WERI-Rb-1 (cell line): Measurements from ENCODE around the gene APLF.
"Not testable (repeated sequence)": the region's sequence is repeated elsewhere in the genome, so short reads cannot be mapped to it uniquely, and the experiment has no call there.

ENCODE experiments used
- DNase-seq: peaks from one replicate; pipeline ENCODE4 v3.0.0-alpha.2; 2020
- H3K27ac ChIP-seq: fragments of 250-450 bp; sonication (Bioruptor Pico); 2 replicates; pipeline ENCODE4 v1.5.1; 2020; ENCODE audit warnings: mild to moderate bottlenecking, moderate library complexity
- H3K27me3 ChIP-seq: fragments of 250-450 bp; sonication (Bioruptor Pico); 2 replicates; pipeline ENCODE4 v1.5.1; 2021; ENCODE audit warnings: mild to moderate bottlenecking, low read depth, moderate library complexity; ENCODE audit not compliant: insufficient read depth, severe bottlenecking
- H3K36me3 ChIP-seq: fragments of 250-450 bp; sonication (Bioruptor Pico); 2 replicates; pipeline ENCODE4 v1.5.1; 2020; ENCODE audit warnings: mild to moderate bottlenecking, moderate library complexity
- H3K4me3 ChIP-seq: 2 replicates; pipeline ENCODE4 v1.5.1; 2011; ENCODE audit warnings: low read depth, mild to moderate bottlenecking, control low read depth, low read length
- H3K9me3 ChIP-seq: fragments of 250-450 bp; sonication (Bioruptor Pico); 2 replicates; pipeline ENCODE4 v1.5.1; 2021; ENCODE audit warnings: mild to moderate bottlenecking, moderate library complexity; ENCODE audit not compliant: severe bottlenecking
- CTCF ChIP-seq: IDR thresholded peaks from 2 replicates; pipeline ENCODE4 v1.5.1; 2011; ENCODE audit warnings: low read depth, mild to moderate bottlenecking, control low read depth, inconsistent platforms, low read length

Gene APLF

GRCh38 chr2:68564426-68564825 is 97.0 kb downstream of the APLF start:
- no peak overlapping the region for H3K27ac ChIP-seq
- H3K9me3 ChIP-seq: no peaks in the 10 kb centered on the region
- H3K36me3 ChIP-seq: no peaks in the 10 kb centered on the region
- no peak for DNase-seq
- no peak overlapping the region for H3K4me3 ChIP-seq
- no peaks in the 10 kb centered on the region for H3K27me3 ChIP-seq
- no peak for TF ChIP-seq CTCF

- no peak for TF ChIP-seq CTCF
- H3K9me3 ChIP-seq: no peaks in the 10 kb centered on the region
- H3K27ac ChIP-seq: no peak overlapping the region
- DNase-seq: no peak
- H3K27me3 ChIP-seq: no peaks in the 10 kb centered on the region
- H3K4me3 ChIP-seq: no peak overlapping the region
- no peaks in the 10 kb centered on the region for H3K36me3 ChIP-seq
These were observed 97.9 kb downstream of the APLF start for GRCh38 chr2:68565273-68565672.

GRCh38 chr2:68565858-68566257 is 98.5 kb downstream of the APLF start:
- no peak for TF ChIP-seq CTCF
- Histone ChIP-seq H3K27me3 (no peaks in the 10 kb centered on the region), H3K27ac (no peak overlapping the region), H3K9me3 (no peaks in the 10 kb centered on the region), H3K4me3 (no peak overlapping the region), H3K36me3 (no peaks in the 10 kb centered on the region)
- DNase-seq: no peak

DNA sequence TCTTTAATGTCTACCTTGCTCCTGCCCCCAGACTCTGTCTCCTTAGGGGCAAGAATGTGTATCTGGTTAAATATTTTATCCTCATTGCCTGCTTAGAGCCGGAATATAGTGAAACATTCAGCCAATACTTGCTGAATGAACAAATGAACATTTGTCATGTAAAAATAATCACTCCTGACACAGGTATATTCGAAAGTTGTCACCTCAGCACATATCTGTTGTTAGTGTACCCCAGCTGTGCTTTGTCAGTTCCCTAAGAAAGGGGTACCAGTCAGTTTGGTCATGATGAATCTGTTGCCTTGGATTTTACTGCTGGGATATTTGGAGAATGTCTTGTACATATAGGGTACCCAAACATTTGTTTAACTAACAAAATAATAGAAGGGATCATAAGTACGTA is 99.0 kb downstream of the APLF start:
- no peak for TF ChIP-seq CTCF
- H3K27me3 ChIP-seq: no peaks in the 10 kb centered on the region
- H3K4me3 ChIP-seq: no peak overlapping the region

GRCh38 chr2:68568116-68568515 is 100.7 kb downstream of the APLF start:
- no peak for TF ChIP-seq CTCF
- H3K27me3 ChIP-seq: no peaks in the 10 kb centered on the region

More for the DNA sequence above, 99.0 kb downstream of the APLF start:
- no peak for DNase-seq
- Histone ChIP-seq H3K27ac (no peak overlapping the region), H3K9me3 (no peaks in the 10 kb centered on the region), H3K36me3 (no peaks in the 10 kb centered on the region)

GRCh38 chr2:68569604-68570003 is 102.2 kb downstream of the APLF start:
- DNase-seq: no peak
- Histone ChIP-seq H3K4me3 (no peak overlapping the region), H3K27me3 (no peaks in the 10 kb centered on the region), H3K9me3 (no peaks in the 10 kb centered on the region), H3K36me3 (no peaks in the 10 kb centered on the region), H3K27ac (no peak overlapping the region)
- TF ChIP-seq CTCF: no peak

More at GRCh38 chr2:68568116-68568515, 100.7 kb downstream of the APLF start:
- no peak overlapping the region for H3K27ac ChIP-seq
- no peak for DNase-seq
- H3K9me3 ChIP-seq: no peaks in the 10 kb centered on the region
- H3K4me3 ChIP-seq: no peak overlapping the region
- H3K36me3 ChIP-seq: no peaks in the 10 kb centered on the region

DNA sequence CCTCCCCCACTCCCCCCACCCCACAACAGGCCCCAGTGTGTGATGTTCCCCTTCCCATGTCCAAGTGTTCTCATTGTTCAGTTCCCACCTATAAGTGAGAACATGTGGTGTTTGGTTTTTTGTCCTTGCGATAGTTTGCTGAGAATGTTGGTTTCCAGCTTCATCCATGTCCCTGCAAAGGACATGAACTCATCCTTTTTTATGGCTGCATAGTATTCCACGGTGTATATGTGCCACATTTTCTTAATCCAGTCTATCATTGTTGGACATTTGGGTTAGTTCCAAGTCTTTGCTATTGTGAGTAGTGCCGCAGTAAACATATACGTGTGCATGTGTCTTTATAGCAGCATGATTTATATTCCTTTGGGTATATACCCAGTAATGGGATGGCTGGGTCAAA is 103.0 kb downstream of the APLF start:
- not testable (repeated sequence) for H3K27ac ChIP-seq, H3K4me3 ChIP-seq, H3K36me3 ChIP-seq, H3K27me3 ChIP-seq, H3K9me3 ChIP-seq, DNase-seq
